Motor neuron (in vitro differentiated cells): ENCODE results near the gene TIMP3. TPM values are rescaled to one million over a fixed set of nuclear protein-coding genes. Genes with fewer than 3 reads are reported as not detected.

Experiments
- ATAC-seq, 8 experiments: fragments of 200-7000 bp; cut with Tn5 transposase; replicated peaks in 6 of 8; 2 replicates each; pipeline ENCODE4 v1.8.0; 2021; ENCODE audit warnings: mild to moderate bottlenecking in 8 of 8, moderate library complexity in 8 of 8
- H3K27ac ChIP-seq, 2 donors: fragments of 250-450 bp; sonication (Bioruptor Pico); 2 replicates each; pipeline ENCODE4 v1.9.0; 2021; ENCODE audit warnings: antibody characterized with exemption in 2 of 2, mild to moderate bottlenecking in 2 of 2, moderate library complexity in 1 of 2
- H3K4me1 ChIP-seq, 2 donors: fragments of 250-450 bp; sonication (Bioruptor Pico); replicated peaks in 1 of 2; 2 replicates each; pipeline ENCODE4 v1.6.1; 2021; ENCODE audit warnings: antibody characterized with exemption in 2 of 2, mild to moderate bottlenecking in 2 of 2, moderate library complexity in 1 of 2
- H3K4me3 ChIP-seq, 5 donors: fragments of 250-450 bp; sonication (Bioruptor Pico); 2 replicates each; pipeline ENCODE4 v1.9.0; 2021; ENCODE audit warnings: antibody characterized with exemption in 5 of 5, mild to moderate bottlenecking in 5 of 5, moderate library complexity in 4 of 5
- WGBS, 10 experiments: fragments of 450-650 bp; shearing (Covaris generic); methylation state at CpG; one replicate each; pipeline ENCODE4 v1.0.0; 2022; 5-methylcytosine and 5-hydroxymethylcytosine counted together
- in situ Hi-C, 9 experiments: fragments of 400-800 bp; cut with MboI; loops; one replicate each; pipeline ENCODE4 v1.15.0; 2021; ENCODE audit warnings: low sequenced_read_pairs in 9 of 9, low pct_unique_long_range_greater_than_20kb in 2 of 9; ENCODE audit not compliant: unreplicated experiment in 9 of 9
- total RNA-seq, 8 experiments: library from RNA; unstranded; fragments of 300-600 nt; gene quantifications; 2 replicates each; pipeline versions ENCODE4 v1.2.3 to v1.2.4, GENCODE V29; 2022

The TIMP3 gene
- total RNA-seq, 8 experiments from 2014 or later: 1.5 to 151 (median 10.9) TPM

GRCh38 chr22:32814285-32814860 lies 12.9 kb downstream of the TIMP3 start:
- Histone ChIP-seq H3K4me3 (no peak overlapping the region), H3K27ac (no peak overlapping the region), H3K4me1 (peaks cover 7 to 8% of the 10 kb centered on the region in 2 donors)
- no peak for ATAC-seq
- 35 to 100% (median 75%) methylated on average over 3 to 5 of the region's 5 CpGs for WGBS, 10 experiments
- in situ Hi-C loops: loop anchor here in 1 of 9 experiments (25.0 kb wide), 1 partner anchor 173 kb away; no protein-coding TSS in a partner anchor

- Histone ChIP-seq H3K4me1 (peaks cover 1 to 6% of the 10 kb centered on the region in 2 donors), H3K4me3 (no peak overlapping the region), H3K27ac (no peak overlapping the region)
- in situ Hi-C loops: loop anchor here in 1 of 9 experiments (25.0 kb wide), 1 partner anchor 172 kb away; no protein-coding TSS in a partner anchor
- ATAC-seq: no peak
- WGBS, 10 experiments: 67 to 100% (median 93%) methylated on average over 1 to 4 of the region's 4 CpGs; no CpG with 5 or more reads in 1 of the 10 experiments
These were observed 13.6 kb downstream of the TIMP3 start for GRCh38 chr22:32815059-32815458.

GRCh38 chr22:32815943-32816342 lies 14.4 kb downstream of the TIMP3 start:
- ATAC-seq: no peak
- no peak overlapping the region for H3K27ac ChIP-seq
- no peak overlapping the region for H3K4me3 ChIP-seq
- WGBS, 10 experiments: 48 to 100% (median 78%) methylated on average over 1 to 5 of the region's 6 CpGs; no CpG with 5 or more reads in 4 of the 10 experiments
- in situ Hi-C loops: loop anchor here in 1 of 9 experiments (25.0 kb wide), 1 partner anchor 171 kb away; no protein-coding TSS in a partner anchor
- H3K4me1 ChIP-seq: no peaks in the 10 kb centered on the region

GRCh38 chr22:32817137-32817730 lies 15.7 kb downstream of the TIMP3 start:
- Histone ChIP-seq H3K4me1 (no peaks in the 10 kb centered on the region), H3K4me3 (no peak overlapping the region), H3K27ac (no peak overlapping the region)
- ATAC-seq: no peak
- in situ Hi-C loops: loop anchor here in 1 of 9 experiments (25.0 kb wide), 1 partner anchor 170 kb away; no protein-coding TSS in a partner anchor
- WGBS, 10 experiments: 83 to 100% (median 100%) methylated on average over 1 of the region's 1 CpG; no CpG with 5 or more reads in 4 of the 10 experiments

- peak overlapping the region in 1 of 2 donors; percentile 7 for H3K27ac ChIP-seq
- 63 to 91% (median 74%) methylated on average over 2 to 9 of the region's 12 CpGs; no CpG with 5 or more reads in 5 of the 10 experiments for WGBS, 10 experiments
- in situ Hi-C loops: loop anchor here in 1 of 9 experiments (25.0 kb wide), 1 partner anchor 169 kb away; no protein-coding TSS in a partner anchor
- no peak overlapping the region for H3K4me3 ChIP-seq
- no peaks in the 10 kb centered on the region for H3K4me1 ChIP-seq
- ATAC-seq: peak in 2 of 8 experiments; percentile 23 to 45
These were observed 17.1 kb downstream of the TIMP3 start for GRCh38 chr22:32818446-32819115.

- H3K4me3 ChIP-seq: no peak overlapping the region
- WGBS, 10 experiments: 88 to 100% (median 95%) methylated on average over 1 to 6 of the region's 7 CpGs; no CpG with 5 or more reads in 5 of the 10 experiments
- ATAC-seq: no peak
- in situ Hi-C loops: loop anchor here in 1 of 9 experiments (25.0 kb wide), 1 partner anchor 168 kb away; no protein-coding TSS in a partner anchor
- H3K4me1 ChIP-seq: no peaks in the 10 kb centered on the region
- H3K27ac ChIP-seq: no peak overlapping the region
These were observed 17.6 kb downstream of the TIMP3 start for GRCh38 chr22:32819120-32819519.

- Histone ChIP-seq H3K4me1 (no peaks in the 10 kb centered on the region), H3K4me3 (no peak overlapping the region), H3K27ac (no peak overlapping the region)
- 57 to 100% (median 89%) methylated on average over 1 to 5 of the region's 13 CpGs; no CpG with 5 or more reads in 2 of the 10 experiments for WGBS, 10 experiments
- in situ Hi-C loops: loop anchor here in 1 of 9 experiments (25.0 kb wide), 1 partner anchor 167 kb away; no protein-coding TSS in a partner anchor
- ATAC-seq: peak in 2 of 8 experiments; percentile 23 to 32
These were observed 18.9 kb downstream of the TIMP3 start for GRCh38 chr22:32820131-32821119.

GRCh38 chr22:32822179-32822877 lies 20.8 kb downstream of the TIMP3 start:
- in situ Hi-C loops: loop anchor here in 1 of 9 experiments (25.0 kb wide), 1 partner anchor 165 kb away; no protein-coding TSS in a partner anchor

GRCh38 chr22:32823024-32823730 lies 21.7 kb downstream of the TIMP3 start:
- 52 to 100% (median 88%) methylated on average over 1 to 10 of the region's 10 CpGs for WGBS, 10 experiments
- ATAC-seq: peak in 3 of 8 experiments; percentile 24 to 61 (median 32)
- in situ Hi-C loops: loop anchor here in 1 of 9 experiments (25.0 kb wide), 1 partner anchor 164 kb away; no protein-coding TSS in a partner anchor
- Histone ChIP-seq H3K4me1 (no peaks in the 10 kb centered on the region), H3K27ac (no peak overlapping the region), H3K4me3 (no peak overlapping the region)

More at GRCh38 chr22:32822179-32822877, 20.8 kb downstream of the TIMP3 start:
- Histone ChIP-seq H3K4me1 (no peaks in the 10 kb centered on the region), H3K4me3 (no peak overlapping the region), H3K27ac (no peak overlapping the region)
- no peak for ATAC-seq
- 80 to 100% (median 100%) methylated on average over 1 to 3 of the region's 7 CpGs; no CpG with 5 or more reads in 3 of the 10 experiments for WGBS, 10 experiments

- in situ Hi-C loops: loop anchor here in 3 of 9 experiments (25.0 kb wide), 1 partner anchor 163 kb away; no protein-coding TSS in a partner anchor
- no peak overlapping the region for H3K4me3 ChIP-seq
- no peak overlapping the region for H3K27ac ChIP-seq
- peak in 1 of 8 experiments; percentile 54 for ATAC-seq
- no peaks in the 10 kb centered on the region for H3K4me1 ChIP-seq
- WGBS, 10 experiments: 0 to 100% (median 83%) methylated on average over 1 to 7 of the region's 11 CpGs; no CpG with 5 or more reads in 2 of the 10 experiments
These were observed 23.2 kb downstream of the TIMP3 start for GRCh38 chr22:32824531-32825312.
